GM21825 (cell line): Measurements from ENCODE around the gene RAET1E.
A peak's percentile ranks its signal among the peaks of the same experiment; 100 is the strongest.
"Not testable (repeated sequence)": the region's sequence is repeated elsewhere in the genome, so short reads cannot be mapped to it uniquely, and the experiment has no call there.

ENCODE experiments used
- ATAC-seq: cut with Tn5 transposase; IDR thresholded peaks from one replicate; pipeline ENCODE4 v1.9.1; 2021; ENCODE audit warnings: mild to moderate bottlenecking, moderate library complexity; ENCODE audit not compliant: unreplicated experiment

The RAET1E gene

DNA sequence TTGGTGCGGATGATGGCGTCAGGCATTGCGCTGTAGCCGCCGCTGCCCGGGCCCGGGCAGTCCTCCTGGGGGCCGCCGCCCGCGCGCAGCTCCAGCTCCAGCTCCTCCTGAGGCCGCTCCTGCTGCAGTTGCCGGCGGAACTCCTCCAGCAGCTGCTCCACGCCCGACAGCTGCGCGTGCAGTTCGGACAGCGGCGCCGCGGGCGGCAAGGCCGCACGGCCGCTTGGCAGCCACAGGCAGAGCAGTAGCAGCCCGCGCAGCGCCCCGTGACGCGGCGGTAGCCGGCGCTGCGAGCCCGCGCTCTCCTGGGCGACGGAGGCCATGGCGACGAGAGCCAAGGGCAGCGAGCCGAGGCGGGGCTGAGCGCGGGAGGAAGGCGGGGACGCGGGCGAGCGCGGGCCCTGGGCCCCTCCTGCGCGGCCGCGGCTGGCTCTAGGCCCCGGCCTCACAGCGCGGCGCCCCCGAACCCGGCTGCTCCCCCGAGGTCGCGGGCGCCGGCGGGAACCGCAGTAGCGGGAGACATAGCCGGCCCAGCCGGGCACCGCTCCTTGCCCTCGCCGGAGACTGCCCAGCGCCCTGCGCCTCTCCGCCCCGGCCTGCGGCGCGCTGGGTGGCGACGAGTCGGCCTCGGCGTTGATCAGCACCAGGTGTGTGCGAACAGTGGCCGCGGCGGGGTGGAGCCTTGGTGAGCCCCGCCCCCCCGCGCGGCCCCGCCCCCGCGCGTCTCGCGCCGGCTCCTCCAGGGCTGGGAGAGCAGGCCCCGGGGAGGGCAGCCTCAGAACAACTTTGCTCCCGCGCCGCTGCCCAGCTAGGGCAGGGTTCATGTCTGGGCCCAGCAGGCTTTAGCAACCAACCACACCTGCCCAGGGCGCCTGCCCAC lies 34.0 kb downstream of the RAET1E start, which contains the start of gene LRP11:
Gene LRP11 (minus strand): TSS at position 662 of the 880 bp plus-strand sequence. CDS start 339 bp downstream, at position 323.
- peak; percentile 88 for ATAC-seq

DNA sequence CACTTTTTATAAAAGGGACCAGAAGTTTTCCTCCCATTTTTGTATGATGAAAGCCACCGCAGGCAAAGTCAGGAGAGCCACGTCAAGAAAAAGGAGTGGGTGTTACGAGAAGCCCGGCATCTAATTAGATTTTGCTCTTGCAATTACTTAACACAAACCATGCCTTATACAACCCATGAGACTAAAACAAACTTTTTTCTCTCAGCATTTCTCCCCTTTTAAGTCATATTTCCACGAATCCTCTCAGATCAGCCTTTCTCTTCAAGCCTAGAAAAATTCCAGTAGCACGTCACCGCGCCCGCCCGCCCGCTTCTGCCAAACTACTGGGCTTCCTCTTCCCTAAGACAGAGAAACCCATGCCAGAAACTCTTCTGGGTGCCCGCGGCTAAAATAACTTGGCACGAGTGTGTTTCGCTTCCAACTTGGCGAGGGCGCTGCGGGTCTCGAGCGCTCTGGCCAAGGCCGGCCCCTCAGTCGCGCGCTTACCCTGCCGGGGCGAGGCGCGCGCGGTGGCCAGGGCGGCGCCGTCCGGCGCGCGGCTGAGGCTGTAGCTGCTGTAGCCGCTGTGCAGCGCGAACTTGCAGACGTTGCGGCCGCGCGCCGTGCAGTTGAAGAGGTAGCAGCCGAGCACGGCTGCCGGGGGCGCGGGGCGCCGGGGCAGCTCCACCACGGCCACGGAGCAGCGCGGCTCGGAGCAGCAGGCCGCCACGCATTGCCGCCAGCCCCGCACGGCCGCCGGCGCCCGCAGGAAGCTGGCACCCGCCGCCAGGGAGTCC lies 34.8 kb downstream of the RAET1E start:
- ATAC-seq: peak; percentile 19

DNA sequence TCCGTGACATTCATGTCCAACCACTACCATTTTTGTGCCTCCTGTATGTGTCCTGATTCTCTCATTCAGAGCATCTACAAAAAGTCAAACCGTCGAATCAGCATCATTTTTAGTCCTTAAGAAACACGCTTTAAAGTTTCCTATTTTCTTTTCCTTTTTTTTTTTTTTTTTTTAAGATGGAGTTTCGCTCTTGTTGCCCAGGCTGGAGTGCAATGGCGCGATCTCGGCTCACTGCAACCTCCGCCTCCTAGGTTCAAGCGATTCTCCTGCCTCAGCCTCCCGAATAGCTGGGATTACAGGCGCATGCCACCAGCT lies 35.5 kb downstream of the RAET1E start:
- ATAC-seq: not testable (repeated sequence)

DNA sequence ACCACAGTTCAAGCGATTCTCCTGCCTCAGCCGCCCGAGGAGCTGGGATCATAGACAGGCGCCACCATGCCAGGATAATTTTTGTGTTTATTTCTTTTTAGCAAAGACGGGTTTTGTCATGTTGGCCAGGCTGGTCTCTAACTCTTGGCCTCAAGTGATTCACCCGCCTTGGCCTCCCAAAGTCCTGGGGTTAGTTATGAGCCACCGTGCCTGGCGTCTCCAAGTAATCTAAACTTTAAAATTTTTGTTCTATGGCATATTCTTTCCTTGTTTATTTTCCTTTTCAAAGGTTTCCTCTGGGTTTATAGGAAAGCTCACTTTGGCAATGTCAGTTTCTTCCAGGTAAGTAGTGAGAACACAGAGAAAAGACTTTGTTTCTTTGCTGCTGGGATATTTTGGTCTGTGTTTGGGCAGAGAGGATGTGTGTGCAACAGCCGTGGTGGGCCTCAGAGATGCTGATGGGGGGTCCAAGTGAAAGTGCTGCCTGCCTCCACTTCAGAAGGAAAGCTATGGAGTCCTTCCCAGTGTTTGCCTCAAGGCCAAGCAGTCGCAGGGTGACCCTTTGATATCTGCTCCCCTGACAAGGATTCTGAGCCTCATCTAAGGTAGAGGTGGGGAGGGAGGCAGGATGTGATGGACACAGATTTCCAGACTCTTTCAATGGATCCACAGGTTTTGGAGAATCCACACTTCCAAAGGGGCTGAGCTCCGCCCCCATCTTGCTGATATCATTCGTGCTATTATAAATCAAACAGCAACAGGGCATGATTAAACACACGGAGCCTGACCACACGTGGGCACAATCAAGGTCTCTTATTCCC lies 36.1 kb downstream of the RAET1E start:
- ATAC-seq: no peak

DNA sequence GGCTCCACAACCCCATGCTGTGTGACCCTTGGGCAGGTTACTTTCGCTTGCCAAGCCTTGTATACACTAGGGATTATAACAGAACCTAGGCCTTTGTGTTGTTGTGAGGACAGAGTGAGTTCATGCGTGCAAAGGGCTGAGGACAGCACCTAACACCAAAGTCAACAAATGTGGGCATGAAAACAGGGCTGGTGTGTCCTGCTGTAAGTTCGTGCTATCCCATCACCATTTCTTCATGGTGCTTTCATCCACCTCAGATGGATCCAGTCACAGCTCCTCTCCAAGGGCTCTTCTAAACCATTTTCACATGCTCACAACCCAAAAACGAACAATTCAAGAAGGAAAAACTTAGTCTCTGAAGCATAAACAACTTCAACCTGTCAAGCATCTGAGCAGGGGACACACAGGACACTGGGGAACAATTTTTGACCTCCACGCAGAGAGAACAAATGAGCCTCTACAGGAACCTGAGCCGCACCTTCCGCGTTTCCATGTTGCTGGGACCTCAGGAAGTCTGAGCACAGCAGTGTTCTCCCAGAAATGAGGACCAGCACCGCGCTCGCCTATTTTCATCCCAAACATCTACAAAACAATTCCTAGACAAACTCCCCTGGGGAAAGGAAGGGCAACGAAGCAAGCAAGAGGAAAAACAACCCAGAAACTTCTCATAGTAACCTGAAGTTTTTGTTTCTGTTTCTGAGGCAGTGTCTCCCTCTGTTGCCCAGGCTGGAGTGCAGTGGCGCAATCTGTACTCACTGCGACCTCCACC lies 36.9 kb downstream of the RAET1E start:
- no peak for ATAC-seq

DNA sequence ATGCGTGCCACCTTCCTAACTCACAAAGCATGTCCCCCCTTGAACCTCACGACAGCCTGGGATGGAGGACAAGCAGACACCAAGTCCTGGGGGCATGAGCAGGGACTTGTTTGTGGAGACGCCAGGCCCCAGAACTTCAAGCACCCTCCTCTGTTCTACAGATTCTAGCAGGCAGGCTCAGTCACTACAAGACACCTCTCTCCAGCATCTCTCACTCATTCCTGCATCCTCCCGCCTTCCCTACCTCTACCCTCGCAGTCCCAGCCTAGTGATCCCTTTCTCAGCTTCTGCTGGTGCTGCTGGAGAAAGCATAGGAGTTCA lies 37.4 kb downstream of the RAET1E start:
- ATAC-seq: no peak

DNA sequence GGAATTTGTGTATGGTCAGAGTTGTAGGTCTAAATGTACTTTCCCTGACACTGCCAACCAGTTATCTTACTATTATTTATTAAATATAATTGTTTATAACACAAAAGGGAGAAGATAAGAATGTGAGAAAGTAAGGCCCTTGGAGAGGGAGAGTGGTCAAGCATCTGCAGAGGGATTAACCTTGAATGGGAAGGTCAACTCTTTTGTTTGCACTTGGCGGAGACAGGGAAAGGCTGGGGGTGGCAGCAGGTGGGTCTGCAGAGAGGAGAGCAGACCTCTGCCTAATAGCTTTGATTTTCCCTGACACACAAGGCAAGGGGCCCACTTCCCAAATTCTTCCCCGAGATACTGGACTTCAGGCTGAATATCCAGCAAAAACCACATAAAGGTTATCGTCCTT lies 38.0 kb downstream of the RAET1E start:
- no peak for ATAC-seq

DNA sequence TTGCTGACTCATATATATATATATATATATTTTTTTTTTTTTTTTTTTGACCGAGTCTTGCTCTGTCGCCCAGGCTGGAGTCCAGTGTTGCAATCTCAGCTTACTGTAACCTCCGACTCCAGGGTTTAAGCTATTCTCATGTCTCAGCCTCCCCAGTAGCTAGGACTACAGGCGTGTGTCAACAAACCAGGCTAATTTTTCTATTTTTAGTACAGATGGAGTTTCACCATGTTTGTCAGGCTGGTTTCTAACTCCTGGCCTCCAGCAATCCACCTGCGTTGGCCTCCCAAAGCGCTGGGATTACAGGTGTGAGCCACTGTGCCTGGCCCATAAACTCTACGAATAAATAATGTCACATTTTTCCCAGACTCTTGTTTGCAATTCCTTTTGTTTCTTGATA lies 38.5 kb downstream of the RAET1E start:
- ATAC-seq: no peak

DNA sequence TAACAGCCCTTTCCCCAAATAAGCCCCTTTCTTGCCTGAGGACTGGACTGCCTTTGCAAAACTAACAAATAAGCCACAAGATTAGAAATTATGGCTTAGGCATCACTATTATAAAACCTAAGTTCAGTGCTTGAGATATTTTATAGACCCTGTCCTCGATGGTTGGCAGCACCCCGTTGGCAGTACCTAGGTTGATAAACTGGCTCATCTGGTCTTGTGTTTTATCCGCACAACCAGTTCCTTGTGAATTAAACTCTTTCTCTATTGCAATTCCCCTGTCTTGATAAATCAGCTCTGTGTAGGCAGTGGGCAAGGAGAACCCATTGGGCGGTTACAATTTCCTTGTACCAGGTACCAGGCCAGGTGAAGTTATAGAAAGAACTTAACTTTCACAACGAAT lies 40.4 kb downstream of the RAET1E start:
- ATAC-seq: no peak

DNA sequence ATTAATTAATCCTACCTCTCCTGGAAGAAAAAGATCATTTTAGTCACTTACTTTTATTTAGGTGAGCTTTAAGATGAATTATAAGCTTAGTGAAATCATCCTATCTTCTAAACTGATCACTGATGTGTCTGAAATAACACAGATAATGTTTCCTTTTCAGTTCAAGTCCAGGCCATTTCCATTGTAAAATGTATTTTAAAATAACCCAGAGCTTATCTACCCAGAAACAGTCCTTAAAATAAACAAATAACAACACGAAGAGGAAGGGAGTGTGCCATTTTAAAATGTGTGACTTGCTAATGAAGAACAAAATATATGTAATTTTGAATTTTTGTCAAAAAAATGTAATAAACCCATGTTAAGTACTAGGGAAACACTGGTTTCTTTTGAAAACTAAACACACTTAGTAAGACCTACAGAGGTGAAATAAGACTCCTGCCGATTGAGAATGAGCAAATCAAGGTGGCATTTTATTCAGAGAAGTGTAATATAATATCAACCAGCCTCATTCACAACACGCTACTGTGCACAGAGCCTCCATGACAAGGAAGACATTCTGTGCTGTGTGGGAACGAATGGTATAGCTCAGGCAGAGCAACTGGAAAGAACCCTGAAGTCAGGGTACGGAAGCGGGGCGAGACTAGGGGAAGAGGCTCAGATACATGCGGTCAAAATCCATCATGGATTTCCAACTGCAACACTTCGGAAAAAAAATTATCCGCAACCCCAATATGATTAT lies 41.5 kb downstream of the RAET1E start:
- no peak for ATAC-seq

DNA sequence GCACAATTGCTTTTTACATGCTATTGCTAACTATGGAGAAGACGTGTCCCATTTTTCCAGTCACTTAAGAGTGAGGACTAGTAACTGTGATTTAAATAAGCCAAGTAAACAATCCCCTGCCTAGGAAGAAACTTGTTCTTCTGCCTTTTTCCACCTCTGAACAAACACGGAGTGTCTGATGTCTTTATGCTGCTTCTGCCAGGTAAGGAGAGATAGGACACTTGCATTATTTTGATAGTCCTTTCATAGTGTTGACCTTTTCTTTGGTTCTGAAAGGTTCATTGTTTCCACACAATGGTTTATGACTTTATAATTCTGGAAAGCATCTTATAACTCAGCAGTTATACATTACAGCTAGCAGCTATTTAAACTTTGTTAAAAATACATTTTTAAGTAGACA lies 42.2 kb downstream of the RAET1E start:
- ATAC-seq: no peak

DNA sequence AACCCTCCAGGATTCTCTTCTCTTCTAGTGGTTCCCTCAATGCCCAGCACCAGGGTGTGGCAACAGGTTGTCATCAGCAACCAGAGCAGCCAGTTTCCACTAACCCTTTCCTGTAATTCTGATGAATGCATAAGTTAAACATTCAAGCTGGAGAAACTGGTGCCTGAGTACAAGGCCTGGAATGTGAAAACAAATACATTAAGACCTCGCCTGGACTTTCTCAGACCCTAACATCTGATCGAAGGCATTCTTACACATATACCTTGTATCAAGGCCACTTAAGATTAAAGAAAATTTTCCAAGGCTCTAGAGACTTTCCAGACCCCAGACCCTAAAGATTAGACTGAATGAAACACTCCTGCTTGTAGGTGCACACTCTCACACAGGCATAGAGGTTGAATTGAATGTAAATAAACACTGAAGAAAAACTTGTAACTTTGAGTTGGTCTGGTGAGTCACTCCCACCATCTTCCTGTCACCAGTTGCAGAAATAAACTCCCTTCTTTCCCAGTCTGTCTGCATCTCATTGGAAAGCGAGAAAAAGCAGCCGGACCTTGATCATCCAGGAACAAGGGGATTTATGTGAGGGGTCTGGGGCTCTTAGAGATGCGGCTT lies 42.8 kb downstream of the RAET1E start:
- no peak for ATAC-seq

DNA sequence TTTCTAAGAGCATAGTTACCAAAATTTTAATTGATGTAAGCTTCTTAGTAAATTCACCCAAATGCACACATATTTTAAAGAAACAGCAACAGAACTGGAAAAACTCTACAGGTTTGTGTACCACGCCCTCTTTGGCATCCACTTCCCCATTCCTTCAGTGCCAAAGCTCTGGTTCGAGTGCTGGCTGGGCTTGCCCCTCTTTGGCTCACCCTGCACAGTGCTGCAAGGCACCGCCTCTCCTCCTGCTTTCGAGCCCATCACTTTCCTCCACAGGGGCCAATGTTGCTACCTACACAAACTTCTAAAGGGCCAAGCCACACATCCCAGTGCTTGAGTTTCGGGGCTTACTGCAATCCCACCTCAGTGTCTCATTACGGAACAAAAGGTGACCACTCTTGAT lies 43.4 kb downstream of the RAET1E start:
- no peak for ATAC-seq

DNA sequence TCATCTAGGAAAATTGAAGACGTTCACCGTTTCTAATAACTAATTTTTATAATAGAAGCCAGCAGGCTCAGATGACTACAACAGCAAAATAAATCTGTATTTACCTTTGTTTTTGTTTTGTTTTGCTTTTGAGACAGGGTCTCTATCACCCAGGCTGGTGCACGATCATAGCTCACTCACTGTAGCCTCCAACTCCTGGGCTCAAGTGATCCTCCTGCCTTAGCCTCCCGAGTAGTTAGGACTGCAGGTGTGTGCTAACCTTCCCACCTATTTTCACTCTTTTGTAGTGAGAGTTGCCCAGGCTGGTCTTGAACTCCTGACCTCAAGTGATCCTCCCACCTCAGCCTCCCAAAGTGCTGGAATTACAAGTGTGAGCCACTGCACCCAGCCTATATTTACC lies 43.9 kb downstream of the RAET1E start:
- not testable (repeated sequence) for ATAC-seq

DNA sequence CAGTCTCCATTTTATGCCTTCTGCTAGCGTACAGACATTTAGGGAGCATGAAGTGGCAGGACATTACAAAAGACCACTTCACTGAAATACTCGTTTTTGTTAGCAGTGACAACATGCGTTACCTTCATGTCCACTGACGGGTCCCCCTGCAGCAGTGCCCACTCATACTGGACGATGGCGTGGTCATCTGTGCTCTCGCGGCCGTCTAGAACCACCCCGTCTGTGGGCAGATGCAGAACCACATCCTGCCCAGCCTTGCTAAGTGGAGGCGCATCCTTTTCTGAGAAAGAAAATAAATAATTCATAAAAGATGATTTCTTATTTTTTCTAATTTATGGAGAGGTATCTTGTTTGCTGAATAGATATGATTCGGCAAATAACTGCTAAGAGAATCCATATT lies 45.0 kb downstream of the RAET1E start:
- ATAC-seq: no peak

DNA sequence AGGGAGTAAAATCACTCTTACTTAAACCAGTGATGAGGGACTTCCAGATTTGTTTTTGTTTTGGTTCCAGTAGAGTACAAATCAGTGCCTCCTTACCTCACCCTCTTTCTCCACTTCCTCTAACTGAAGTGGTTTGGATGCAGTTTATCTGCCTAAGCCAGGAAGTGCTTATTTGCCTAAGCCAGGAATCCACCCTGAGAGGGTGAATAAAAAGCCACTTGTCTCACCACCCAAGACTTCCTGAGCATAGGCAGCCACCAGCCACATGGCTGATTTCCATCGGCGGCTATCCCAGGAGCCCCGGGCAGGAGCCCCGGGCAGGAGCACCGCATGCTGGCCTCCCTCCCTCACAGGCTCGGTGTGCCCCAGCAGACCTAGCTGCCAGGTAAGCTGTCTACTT lies 45.7 kb downstream of the RAET1E start:
- ATAC-seq: peak; percentile 85

DNA sequence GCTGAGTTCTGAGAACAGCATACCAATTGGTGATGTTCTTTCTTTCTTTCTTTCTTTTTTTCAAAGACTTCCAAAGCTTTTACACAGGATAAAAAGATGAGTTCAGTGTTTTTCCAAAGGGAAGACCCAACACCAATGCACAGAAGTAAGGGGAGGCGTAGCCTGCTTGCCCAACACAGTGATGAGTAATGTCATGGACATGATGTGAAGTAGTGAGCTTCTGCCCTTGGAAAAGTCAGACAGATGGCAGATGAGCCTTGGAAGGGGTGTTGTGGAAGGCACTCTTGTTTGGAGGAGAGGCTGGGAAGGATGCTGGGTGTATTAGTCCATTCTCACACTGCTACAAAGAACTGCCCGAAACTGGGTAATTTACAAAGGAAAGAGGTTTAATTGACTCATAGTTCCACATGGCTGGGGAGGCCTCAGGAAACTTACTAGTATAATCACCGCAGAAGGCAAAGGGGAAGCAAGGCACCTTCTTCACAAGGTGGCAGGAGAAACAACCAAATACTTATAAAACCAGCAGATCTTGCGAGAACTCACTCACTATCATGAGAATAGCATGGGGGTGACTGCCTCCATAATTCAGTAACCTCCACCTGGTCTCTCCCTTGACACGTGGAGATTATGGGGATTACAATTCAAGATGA lies 46.3 kb downstream of the RAET1E start:
- ATAC-seq: no peak

DNA sequence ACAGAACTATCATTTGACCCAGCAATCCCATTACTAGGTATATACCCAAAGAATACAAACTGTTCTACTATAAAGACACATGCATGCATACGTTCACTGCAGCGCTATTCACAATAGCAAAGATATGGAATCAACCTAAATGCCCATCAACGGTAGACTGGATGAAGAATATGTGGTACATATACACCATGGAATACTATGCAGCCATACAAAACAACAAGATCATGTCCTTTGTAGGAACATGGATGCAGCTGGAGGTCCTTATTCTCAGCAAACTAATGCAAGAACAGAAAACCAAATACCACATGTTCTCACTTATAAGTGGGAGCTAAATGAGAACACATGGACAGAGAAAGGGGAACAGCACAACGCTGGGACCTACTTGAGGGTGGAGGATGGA lies 49.6 kb downstream of the RAET1E start:
- not testable (repeated sequence) for ATAC-seq
